H7 (cell line): ENCODE data around the gene AMBRA1. TPM values are rescaled to one million over a fixed set of nuclear protein-coding genes. Genes with fewer than 3 reads are reported as not detected.

Source experiments
- DNase-seq: peaks from one replicate; pipeline ENCODE4 v3.0.0; 2012
- H3K27me3 ChIP-seq: 2 replicates; pipeline ENCODE4 v1.6.0; 2011; ENCODE audit warnings: mild to moderate bottlenecking, low read length; ENCODE audit not compliant: control insufficient read depth, insufficient read depth
- H3K36me3 ChIP-seq: replicated peaks from 2 replicates; pipeline ENCODE4 v1.5.1; 2011; ENCODE audit warnings: low read length; ENCODE audit not compliant: control insufficient read depth, insufficient read depth
- H3K4me3 ChIP-seq: 2 replicates; pipeline ENCODE4 v1.5.1; 2011; ENCODE audit warnings: low read depth, mild to moderate bottlenecking, control low read depth, low read length, moderate library complexity; ENCODE audit not compliant: insufficient read depth
- total RNA-seq: library from RNA; depleted of rRNA; stranded (reverse); fragments of >200 nt; shearing (Covaris generic); gene quantifications from 2 replicates; pipeline ENCODE4 v1.2.3, GENCODE V29; 2014; rRNA removed

AMBRA1 gene
- total RNA-seq, 1 experiment from 2014 or later, result 42.5 TPM

DNA sequence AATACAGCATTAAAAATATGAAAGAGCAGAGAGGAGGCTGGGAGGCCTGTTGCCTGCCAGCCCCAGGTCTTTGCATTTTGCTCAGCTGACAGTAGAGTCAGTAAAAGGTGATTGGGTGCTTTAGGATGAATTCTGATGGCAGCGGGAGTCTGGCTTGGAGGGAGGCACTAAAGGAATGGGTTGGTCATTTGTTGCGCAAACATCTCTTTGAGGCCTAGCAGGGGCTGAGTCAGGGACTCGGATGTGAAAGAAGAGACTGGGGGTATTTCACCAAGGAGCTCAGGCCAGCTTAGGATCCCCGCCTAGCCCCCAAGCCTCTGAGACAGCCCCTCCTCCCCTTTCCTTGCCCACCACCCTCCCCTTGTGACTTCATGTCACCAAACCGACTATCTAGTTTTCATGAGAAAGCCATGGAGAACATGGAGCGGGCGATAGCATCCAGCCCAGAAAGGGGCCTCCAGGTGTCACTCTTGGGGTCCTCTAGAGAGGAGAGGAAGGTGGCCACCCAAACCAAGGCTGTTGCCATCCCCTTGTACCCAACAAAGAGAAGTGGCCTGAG, 236.8 kb downstream of the AMBRA1 start:
- Histone ChIP-seq H3K36me3 (no peaks in the 10 kb centered on the region; the same call in 1 of the 2 replicates), H3K27me3 (no peaks in the 10 kb centered on the region), H3K4me3 (no peak overlapping the region)
- DNase-seq, result no peak

DNA sequence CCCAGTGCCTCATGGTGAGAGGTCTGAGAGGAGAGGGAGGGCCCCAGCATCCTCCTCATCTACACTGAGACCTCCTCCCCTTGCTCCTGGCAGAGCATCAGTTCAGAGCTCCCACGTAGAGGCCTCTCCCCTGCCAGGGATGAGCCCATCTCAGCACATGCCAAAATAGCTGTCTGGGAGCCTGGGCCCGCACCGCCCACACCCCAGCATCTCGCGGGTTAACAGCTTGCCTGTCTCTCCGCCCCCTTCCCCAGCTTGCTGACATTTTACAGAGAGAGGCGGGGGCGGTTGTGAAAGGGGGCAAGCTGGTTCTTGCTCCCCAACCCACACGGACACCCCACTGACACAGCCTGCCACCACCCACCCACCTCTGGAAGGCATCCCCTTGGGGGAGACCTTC, 240.1 kb downstream of the AMBRA1 start:
- H3K27me3 ChIP-seq, result no peaks in the 10 kb centered on the region
- no peak overlapping the region for H3K4me3 ChIP-seq

DNA sequence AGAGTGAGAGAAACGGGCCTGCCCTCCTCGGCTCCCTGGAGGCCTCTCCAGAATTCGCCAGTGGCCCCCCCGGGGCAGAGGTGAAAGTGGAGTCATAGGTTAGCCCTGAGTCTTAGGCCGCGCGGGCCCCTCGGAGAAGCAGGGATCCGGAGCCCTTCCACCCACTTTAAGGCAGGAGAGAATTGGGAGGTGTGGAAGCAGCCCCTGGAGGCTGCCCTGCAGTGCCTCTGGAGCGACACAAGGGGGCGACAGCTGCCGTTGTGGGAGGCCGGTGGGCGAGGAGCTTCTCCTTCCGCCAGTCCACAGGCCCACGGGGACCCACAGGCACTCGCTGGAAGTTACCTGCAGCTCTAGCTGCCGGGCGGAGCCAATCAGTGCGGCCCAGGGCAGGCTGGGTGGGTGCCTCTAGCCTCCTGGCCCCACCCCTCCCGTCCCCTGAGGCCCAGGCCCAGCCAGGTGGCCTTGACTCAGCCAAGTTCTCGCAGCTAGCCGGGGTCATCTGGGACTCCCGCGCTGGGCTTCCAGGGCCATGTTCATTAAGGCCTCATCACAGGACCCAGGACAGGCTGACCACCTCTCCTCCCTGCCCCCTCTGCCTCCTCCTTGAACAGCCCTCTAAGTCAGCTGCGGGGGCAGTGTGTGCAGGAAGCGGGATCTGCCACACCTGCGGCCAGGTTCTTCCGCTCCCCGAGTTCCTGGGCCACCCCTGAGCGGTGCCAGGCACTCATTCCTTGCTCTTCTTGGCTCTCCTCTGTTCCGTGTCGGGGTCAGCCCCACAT, 241.6 kb downstream of the AMBRA1 start:
- no peaks in the 10 kb centered on the region; the same call in none of the 2 replicates for H3K36me3 ChIP-seq
- DNase-seq, result peak; percentile 93
- no peak overlapping the region for H3K4me3 ChIP-seq
- H3K27me3 ChIP-seq, result no peaks in the 10 kb centered on the region

More for the DNA sequence above, 240.1 kb downstream of the AMBRA1 start:
- no peak for DNase-seq
- no peaks in the 10 kb centered on the region; the same call in none of the 2 replicates for H3K36me3 ChIP-seq

DNA sequence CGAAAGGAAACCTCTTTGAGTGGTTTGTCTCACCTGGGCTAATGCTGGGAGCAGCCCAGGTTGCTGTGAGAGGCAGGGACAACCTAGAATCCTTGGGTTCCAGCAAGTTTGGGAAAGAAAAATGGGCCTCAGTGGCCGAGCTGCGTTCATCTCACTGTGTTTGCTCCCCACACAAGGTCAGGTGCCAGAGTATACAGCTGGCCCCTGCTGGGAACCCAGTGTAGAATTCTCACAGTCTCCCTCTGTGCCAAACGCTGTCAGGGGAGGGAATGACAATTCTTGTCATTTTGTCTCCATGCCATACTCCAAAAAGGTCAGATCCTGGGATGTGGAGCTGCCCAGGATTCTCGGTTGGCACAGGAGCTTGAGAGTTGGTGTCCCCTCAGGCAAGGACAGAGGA, 242.2 kb downstream of the AMBRA1 start:
- no peaks in the 10 kb centered on the region for H3K27me3 ChIP-seq
- no peaks in the 10 kb centered on the region; the same call in none of the 2 replicates for H3K36me3 ChIP-seq
- no peak overlapping the region for H3K4me3 ChIP-seq
- no peak for DNase-seq

DNA sequence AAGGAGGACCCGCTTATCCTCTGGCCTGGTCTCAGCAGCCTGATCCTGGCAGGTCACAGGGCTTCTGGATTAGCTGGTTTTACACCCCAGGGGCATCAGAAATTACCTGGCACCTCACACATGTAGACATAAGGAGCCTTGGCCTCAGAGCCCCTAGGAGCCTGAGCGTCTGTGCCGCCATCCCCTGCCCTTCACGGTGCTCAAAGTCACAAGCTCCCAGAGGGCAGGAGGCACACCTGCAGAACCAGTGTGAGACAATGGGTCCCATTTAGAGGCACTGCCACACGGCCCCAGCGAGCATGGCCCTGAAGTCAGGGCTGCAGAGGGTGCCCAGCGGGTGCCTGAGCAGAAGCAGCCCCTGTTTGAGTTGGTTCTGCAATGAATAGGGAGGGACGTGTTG, 242.7 kb downstream of the AMBRA1 start:
- no peak overlapping the region for H3K4me3 ChIP-seq
- no peaks in the 10 kb centered on the region for H3K27me3 ChIP-seq
- no peaks in the 10 kb centered on the region; the same call in none of the 2 replicates for H3K36me3 ChIP-seq
- no peak for DNase-seq

DNA sequence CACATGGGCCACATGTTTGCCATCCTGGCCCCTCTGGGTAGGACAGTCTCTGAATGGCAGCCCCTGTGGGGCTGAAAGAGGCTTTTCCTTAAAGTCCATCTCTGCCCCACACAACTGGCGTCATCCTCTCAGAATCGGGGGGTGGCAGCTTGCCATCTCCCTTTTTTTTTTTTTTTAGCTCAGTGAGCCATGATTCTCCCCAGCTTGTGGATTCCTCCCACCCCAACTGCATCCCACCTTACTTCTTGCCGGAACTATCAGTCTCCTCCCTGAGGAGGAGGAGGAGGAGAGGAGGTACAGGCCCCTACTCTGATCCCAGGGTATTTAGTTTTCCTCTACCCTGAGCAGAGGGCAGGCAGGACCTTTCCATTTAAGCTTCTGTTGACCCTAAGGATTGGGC, 243.1 kb downstream of the AMBRA1 start:
- H3K4me3 ChIP-seq, result no peak overlapping the region
- DNase-seq, result no peak
- no peaks in the 10 kb centered on the region; the same call in none of the 2 replicates for H3K36me3 ChIP-seq
- H3K27me3 ChIP-seq, result no peaks in the 10 kb centered on the region

DNA sequence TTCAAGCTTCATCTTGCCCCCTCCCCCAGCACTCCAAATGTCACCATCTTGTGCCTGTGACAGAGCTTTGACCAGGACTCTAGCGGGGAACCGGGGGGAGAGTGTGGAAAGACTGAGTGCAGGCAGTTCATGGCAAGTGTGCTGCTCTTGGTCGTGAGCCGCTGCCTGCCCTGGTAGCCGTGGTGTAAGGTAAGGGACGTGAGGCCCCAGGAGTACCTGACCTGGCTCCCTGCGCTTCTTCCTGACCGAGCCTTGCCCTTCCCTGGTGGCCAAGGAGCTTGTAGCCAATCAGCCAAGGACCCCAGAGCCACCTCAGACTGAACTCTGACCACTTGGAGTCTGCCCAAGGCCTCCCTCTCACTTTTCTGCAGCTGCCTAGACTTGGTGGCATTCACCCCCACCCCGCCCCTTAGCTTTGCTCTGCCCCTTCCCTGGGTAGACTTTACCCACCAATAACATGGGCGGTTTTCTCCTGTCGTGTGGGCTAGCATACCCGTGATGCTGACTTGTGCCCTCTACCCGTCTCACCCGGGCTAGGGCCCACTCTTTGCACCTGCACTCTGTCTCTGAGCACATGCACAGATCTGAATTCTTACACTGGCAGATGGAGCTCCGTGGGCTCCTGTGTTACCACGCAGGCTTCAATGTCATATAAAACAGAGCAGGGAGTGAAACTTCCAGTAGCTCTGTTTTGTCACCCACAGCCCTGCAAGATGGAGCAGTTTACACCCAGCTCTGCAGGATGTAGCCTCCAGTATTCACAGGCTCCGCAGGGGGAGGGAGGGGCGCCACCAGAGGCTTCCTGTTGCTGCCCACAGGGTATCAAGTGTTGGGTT, 245.0 kb downstream of the AMBRA1 start:
- Histone ChIP-seq H3K36me3 (no peaks in the 10 kb centered on the region; the same call in none of the 2 replicates), H3K4me3 (peak overlapping the region; percentile 1; the same call in 1 of the 2 replicates), H3K27me3 (no peaks in the 10 kb centered on the region)
- DNase-seq, result no peak

DNA sequence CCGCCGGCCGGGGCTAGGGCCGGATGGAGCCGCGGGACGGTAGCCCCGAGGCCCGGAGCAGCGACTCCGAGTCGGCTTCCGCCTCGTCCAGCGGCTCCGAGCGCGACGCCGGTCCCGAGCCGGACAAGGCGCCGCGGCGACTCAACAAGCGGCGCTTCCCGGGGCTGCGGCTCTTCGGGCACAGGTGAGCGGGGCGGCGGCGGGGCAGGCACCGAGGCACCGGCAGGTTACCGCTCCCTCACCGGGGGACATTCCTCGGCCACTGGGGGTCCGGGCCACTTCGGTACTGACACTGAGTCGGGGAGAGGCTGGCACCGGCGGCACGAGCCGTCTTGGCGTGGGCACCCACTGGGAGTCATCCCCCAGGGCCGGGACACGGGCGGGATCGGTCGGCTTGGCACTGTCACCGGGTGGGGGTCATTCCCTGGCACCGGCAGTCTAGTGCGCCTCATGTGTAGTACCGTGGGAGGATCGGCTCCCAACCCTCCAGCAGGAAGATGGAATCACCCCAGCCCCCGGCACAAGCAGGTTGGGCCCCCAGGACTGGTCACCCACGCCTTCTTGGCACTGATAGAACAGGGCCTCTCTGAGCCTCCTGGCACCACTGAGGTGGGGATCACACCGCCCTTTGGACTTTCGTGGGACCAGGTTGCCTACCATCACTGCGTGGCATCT, 246.0 kb downstream of the AMBRA1 start:
- no peak for DNase-seq
- Histone ChIP-seq H3K27me3 (no peaks in the 10 kb centered on the region), H3K4me3 (peak overlapping the region; percentile 80), H3K36me3 (no peaks in the 10 kb centered on the region; the same call in none of the 2 replicates)

DNA sequence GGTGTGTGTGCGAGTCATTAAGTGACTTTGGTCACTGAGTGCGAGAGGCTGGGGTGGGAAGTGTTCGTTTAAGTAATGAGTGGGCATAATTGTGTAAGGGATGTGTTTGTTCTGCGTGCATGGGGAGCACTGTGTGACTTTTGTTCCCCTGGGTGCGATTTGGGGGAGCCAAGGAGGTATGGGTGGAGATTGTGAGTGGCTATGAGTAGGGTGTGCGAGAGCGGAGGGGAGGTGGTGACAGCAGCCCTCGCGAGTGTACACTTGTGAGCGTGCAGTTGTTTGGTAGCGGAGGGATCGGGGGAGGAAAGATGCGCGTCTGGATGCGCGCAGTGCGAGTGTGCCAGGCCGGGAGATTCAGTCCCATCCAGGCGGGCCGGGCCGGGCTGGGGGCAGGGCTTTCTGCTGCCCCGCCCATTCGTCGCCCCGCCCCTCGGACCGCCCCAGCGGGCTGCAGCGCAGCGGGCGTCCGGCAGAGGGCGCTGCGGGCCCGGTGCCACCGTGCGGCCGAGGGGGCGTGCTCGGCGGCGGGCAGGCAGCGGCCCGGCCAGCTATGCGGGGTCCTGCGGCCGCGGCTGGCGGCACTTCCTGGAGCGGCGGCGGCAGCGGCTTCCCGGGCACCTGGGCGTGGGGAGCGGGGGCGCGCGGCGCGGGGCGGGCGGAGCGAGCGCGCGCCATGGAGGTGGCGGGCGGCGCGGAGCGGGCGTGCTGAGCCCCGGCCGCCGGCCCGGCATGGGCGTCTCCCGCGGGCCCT, 246.8 kb downstream of the AMBRA1 start, which contains the start of gene DGKZ:
Gene DGKZ (plus strand): TSS at position 578 of the 751 bp plus-strand sequence. CDS start 197 bp downstream, outside the sequence.
- DNase-seq, result peak; percentile 99
- H3K27me3 ChIP-seq, result no peaks in the 10 kb centered on the region
- H3K4me3 ChIP-seq, result peak within 1 kb of the TSS; percentile 80
- no peaks in the 10 kb centered on the region; the same call in none of the 2 replicates for H3K36me3 ChIP-seq

Other genes starting within 250 kb of the AMBRA1 start
- gene DGKZ, start 246.6 kb downstream of the AMBRA1 start, total RNA-seq, result 80.8 and 109 TPM in 2 replicates
- 672 and 771 TPM in 2 replicates for gene MDK, start 212.4 kb downstream of the AMBRA1 start, total RNA-seq
- gene CHRM4, start 202.2 kb downstream of the AMBRA1 start, total RNA-seq, result 0.14 TPM in 1 of 2 replicates, not detected in the other
- 3.9 TPM in 2 replicates for gene HARBI1, start 23.2 kb upstream of the AMBRA1 start, total RNA-seq
- 60.0 and 63.5 TPM in 2 replicates for gene ATG13, start 23.5 kb upstream of the AMBRA1 start, total RNA-seq
- 27.5 and 30.8 TPM in 2 replicates for gene ARHGAP1, start 106.6 kb upstream of the AMBRA1 start, total RNA-seq
- gene ZNF408, start 107.0 kb upstream of the AMBRA1 start, total RNA-seq, result 20.6 and 23.1 TPM in 2 replicates
- 0.33 TPM in 1 of 2 replicates, not detected in the other for gene F2, start 125.2 kb upstream of the AMBRA1 start, total RNA-seq